Measurements from ENCODE around the gene COL5A1.
"Not testable (repeated sequence)": the region's sequence is repeated elsewhere in the genome, so short reads cannot be mapped to it uniquely, and the experiment has no call there.

The COL5A1 gene

GRCh38 chr9:134676886-134677285, 35.3 kb downstream of the COL5A1 start:
- in situ Hi-C loops (cut with HindIII; ENCODE audit: low pct_unique_long_range_greater_than_20kb, low sequenced_read_pairs) = no loop called here
- no peak for TF ChIP-seq JUND (IDR thresholded peaks at IDR 0.05; ENCODE audit: low read depth)
- DNase-seq (ENCODE audit: low read depth in 1 of 2, low spot score in 1 of 2) = no peak

GRCh38 chr9:134677743-134678142, 36.1 kb downstream of the COL5A1 start:
- in situ Hi-C loops (cut with HindIII; ENCODE audit: low pct_unique_long_range_greater_than_20kb, low sequenced_read_pairs) = no loop called here
- no peak for TF ChIP-seq JUND (IDR thresholded peaks at IDR 0.05; ENCODE audit: low read depth)
- no peak for DNase-seq (ENCODE audit: low read depth in 1 of 2, low spot score in 1 of 2)

- no peak for TF ChIP-seq JUND (IDR thresholded peaks at IDR 0.05; ENCODE audit: low read depth)
- DNase-seq (ENCODE audit: low read depth in 1 of 2, low spot score in 1 of 2) = no peak
These were observed 36.6 kb downstream of the COL5A1 start for GRCh38 chr9:134678206-134678605.

DNA sequence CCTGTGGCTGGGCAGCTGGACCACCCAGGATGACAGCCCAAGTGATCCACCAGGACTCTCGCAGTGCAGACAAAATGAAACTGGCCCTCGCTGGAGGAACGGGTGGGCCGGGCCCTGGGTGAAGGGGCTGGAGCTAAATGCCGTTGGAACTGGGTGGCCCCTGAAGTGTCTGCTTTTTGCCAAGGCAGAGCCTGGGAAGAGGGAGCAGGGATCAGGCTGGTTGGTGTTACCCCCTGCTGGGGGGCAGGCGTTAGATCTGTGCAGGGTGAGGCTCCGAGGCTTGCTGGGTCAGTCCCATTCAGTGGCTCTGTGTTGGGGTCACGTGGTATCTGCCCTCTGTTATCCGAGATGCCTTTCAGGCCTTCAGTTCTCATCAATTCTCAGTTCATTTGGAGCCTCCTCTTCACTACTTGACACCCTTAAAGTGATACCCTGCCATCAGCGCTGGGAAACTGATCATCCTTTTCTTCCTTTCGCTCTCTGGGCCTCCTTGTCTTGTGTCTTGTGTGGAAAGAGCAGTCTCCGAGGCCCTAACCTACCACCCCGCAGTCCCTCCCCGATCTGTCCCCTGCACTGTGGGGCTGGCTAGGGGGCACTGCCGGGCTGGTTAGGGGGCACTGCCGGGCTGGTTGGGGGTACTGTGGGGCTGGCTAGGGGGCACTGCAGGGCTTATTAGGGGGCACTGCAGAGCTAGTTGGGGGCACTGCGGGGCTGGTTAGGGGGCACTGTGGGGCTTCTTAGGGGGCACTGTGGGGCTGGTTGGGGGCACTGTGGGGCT, 37.3 kb downstream of the COL5A1 start:
- no peak for TF ChIP-seq JUND (IDR thresholded peaks at IDR 0.05; ENCODE audit: low read depth)
- in situ Hi-C loops (cut with HindIII; ENCODE audit: low pct_unique_long_range_greater_than_20kb, low sequenced_read_pairs) = no loop called here
- DNase-seq (ENCODE audit: low read depth in 1 of 2, low spot score in 1 of 2) = no peak

More at GRCh38 chr9:134678206-134678605, 36.6 kb downstream of the COL5A1 start:
- in situ Hi-C loops (cut with HindIII; ENCODE audit: low pct_unique_long_range_greater_than_20kb, low sequenced_read_pairs) = no loop called here

GRCh38 chr9:134679616-134680392, 38.2 kb downstream of the COL5A1 start:
- in situ Hi-C loops (cut with HindIII; ENCODE audit: low pct_unique_long_range_greater_than_20kb, low sequenced_read_pairs) = no loop called here
- no peak for TF ChIP-seq JUND (IDR thresholded peaks at IDR 0.05; ENCODE audit: low read depth)
- no peak for DNase-seq (ENCODE audit: low read depth in 1 of 2, low spot score in 1 of 2)

GRCh38 chr9:134680393-134681060, 38.9 kb downstream of the COL5A1 start:
- no peak for DNase-seq (ENCODE audit: low read depth in 1 of 2, low spot score in 1 of 2)
- in situ Hi-C loops (cut with HindIII; ENCODE audit: low pct_unique_long_range_greater_than_20kb, low sequenced_read_pairs) = no loop called here

DNA sequence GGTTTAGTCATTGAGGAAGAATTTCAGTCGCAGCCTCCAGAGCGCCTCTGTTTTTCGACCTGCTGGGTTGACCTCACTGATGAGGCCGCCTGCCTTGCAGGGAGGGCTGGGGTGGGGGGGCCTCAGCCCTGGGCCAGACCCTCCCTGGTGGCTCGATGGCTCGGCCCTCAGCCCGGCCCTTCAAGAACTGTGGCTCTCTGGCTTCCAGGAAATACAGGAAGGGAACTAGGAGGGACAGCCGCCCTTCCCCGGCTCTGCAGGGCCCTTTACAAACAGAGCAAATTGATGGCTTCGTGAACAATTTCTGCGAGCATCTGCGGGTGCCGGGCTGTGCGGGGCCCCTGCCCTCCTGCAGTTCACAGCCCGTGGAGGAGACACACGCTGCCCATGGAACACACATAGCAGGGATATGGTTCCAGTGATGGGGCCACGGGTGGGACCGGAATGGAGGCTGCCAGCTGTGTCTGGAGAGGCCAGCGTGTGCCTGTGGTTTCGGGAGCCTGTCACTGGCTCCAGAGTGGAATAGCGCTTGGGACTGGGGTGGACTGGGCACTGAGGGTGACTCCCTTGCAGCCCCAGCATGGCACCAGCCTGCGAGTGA, 39.6 kb downstream of the COL5A1 start:
- in situ Hi-C loops (cut with HindIII; ENCODE audit: low pct_unique_long_range_greater_than_20kb, low sequenced_read_pairs) = no loop called here
- no peak for DNase-seq (ENCODE audit: low read depth in 1 of 2, low spot score in 1 of 2)
- no peak for TF ChIP-seq JUND (IDR thresholded peaks at IDR 0.05; ENCODE audit: low read depth)

More at GRCh38 chr9:134680393-134681060, 38.9 kb downstream of the COL5A1 start:
- no peak for TF ChIP-seq JUND (IDR thresholded peaks at IDR 0.05; ENCODE audit: low read depth)

GRCh38 chr9:134682026-134682425, 40.4 kb downstream of the COL5A1 start:
- no peak for TF ChIP-seq JUND (IDR thresholded peaks at IDR 0.05; ENCODE audit: low read depth)
- in situ Hi-C loops (cut with HindIII; ENCODE audit: low pct_unique_long_range_greater_than_20kb, low sequenced_read_pairs) = no loop called here
- DNase-seq (ENCODE audit: low read depth in 1 of 2, low spot score in 1 of 2) = no peak

DNA sequence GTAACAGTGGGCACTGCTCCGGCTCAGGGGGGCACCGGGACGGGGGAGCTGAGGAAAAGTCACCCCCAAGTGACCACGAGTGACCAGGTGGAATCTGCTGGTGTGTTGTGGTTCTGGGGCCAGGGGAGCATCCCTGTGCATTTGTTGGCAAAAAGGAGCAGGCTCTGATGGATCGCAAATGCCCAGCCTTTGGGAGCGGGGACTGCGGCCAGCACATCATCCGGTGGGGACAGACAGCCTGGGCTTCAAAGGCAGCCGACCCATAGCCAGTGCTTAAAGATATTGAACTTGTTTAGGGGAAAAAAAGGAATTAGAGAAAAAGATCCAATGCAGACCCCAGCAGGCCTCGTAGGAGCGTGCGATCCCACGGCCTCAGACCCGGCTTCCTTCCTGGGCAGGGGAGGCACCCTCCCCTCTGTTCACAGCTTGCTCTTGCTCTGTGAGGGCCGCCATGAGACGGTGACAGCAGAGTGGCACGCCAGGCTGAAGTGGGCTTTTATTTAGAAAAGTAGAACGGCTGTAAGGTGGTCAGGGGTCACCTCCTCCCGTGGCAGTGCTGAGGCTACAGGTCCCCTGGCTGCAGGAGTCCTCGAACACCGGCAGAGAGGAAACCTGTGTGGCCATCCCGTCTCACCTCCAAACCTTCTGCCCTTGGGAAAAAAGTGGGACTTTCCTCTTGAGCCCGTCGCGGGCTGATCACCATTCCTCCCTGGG, 41.2 kb downstream of the COL5A1 start:
- TF ChIP-seq JUND (IDR thresholded peaks at IDR 0.05; ENCODE audit: low read depth) = no peak
- in situ Hi-C loops (cut with HindIII; ENCODE audit: low pct_unique_long_range_greater_than_20kb, low sequenced_read_pairs) = no loop called here
- no peak for DNase-seq (ENCODE audit: low read depth in 1 of 2, low spot score in 1 of 2)

DNA sequence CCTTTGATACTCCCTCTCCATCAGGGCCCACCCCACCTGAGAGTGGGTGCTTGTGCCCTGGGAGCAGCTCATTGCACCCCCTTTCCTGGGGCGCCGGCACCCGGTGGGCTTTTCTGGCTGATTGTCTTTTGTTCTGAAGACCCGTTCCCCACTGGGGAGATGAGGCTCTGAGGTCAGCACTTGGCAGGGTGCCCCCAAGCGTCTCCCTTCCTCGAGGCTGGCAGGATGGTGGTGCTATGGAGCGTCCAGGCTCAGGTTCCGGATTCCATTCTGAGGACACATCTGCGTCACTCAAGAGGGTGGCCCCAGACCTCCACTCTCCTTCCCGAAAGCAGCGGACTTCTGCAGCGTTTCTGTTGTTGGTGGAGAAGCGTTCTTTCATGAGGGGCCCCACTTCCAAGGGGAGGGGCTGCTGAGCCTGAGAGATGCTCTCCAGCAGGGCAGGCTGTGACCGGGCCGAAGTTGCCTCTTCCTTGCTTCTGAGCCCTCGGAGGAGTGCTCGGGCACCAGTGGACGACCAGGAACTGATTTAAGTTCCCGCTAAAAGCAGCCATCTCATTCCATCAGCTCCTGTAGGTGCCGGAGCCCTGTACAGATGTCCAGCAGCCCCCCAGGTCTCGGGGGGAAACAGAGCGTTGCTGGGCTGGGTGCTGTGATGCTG, 42.2 kb downstream of the COL5A1 start:
- in situ Hi-C loops (cut with HindIII; ENCODE audit: low pct_unique_long_range_greater_than_20kb, low sequenced_read_pairs) = no loop called here
- no peak for DNase-seq (ENCODE audit: low read depth in 1 of 2, low spot score in 1 of 2)
- no peak for TF ChIP-seq JUND (IDR thresholded peaks at IDR 0.05; ENCODE audit: low read depth)

DNA sequence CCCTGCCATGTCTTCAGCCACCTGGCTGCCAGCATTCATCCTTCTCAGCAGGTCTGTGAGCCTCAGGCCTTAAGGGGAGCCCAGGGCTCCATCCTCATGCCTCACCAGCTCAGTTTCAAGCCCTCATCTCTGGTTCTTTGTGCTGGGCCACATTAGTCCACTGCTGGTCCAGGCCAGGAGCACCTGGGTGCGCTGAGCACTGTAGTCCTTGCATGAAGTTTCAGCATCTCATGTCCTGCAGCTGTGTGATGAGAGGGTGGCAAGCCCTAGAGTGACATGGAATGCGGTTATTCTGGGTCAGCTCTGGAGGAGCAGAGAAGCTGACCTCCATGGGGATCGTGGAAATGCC, 42.7 kb downstream of the COL5A1 start:
- in situ Hi-C loops (cut with HindIII; ENCODE audit: low pct_unique_long_range_greater_than_20kb, low sequenced_read_pairs) = no loop called here
- DNase-seq (ENCODE audit: low read depth in 1 of 2, low spot score in 1 of 2) = no peak
- no peak for TF ChIP-seq JUND (IDR thresholded peaks at IDR 0.05; ENCODE audit: low read depth)

- DNase-seq (ENCODE audit: low read depth in 1 of 2, low spot score in 1 of 2); in situ Hi-C loops (cut with HindIII; ENCODE audit: low pct_unique_long_range_greater_than_20kb, low sequenced_read_pairs): not testable (repeated sequence)
These were observed 43.3 kb downstream of the COL5A1 start for GRCh38 chr9:134684941-134685340.

Data from T47D (cell line).